HL-60 (cell line): ENCODE measurements around the gene FRAT1.

Experiments
- DNase-seq, 2 experiments: peaks; one replicate each; pipeline ENCODE4 v3.0.0-alpha.2; 2010 to 2020; ENCODE audit warnings: low read depth in 1 of 2, low spot score in 1 of 2
- H3K27ac ChIP-seq: fragments of 250-450 bp; sonication (Bioruptor Pico); replicated peaks from 2 replicates; pipeline ENCODE4 v1.5.1; 2020; ENCODE audit warnings: mild to moderate bottlenecking, moderate library complexity
- H3K27me3 ChIP-seq: fragments of 250-450 bp; sonication (Bioruptor Pico); 2 replicates; pipeline ENCODE4 v1.5.1; 2021; ENCODE audit warnings: mild to moderate bottlenecking, moderate library complexity; ENCODE audit not compliant: insufficient read depth, poor library complexity, severe bottlenecking
- H3K4me3 ChIP-seq: replicated peaks from 2 replicates; pipeline ENCODE4 v1.5.1; 2011; ENCODE audit warnings: mild to moderate bottlenecking, control low read depth, low read length; ENCODE audit not compliant: insufficient read depth
- GABPA ChIP-seq: IDR thresholded peaks from 2 replicates; pipeline ENCODE4 v1.6.1; 2012; ENCODE audit warnings: low read depth
- POLR2AphosphoS5 ChIP-seq: IDR thresholded peaks from 2 replicates; pipeline ENCODE4 v1.6.1; 2012; ENCODE audit warnings: low read depth
- SPI1 ChIP-seq: IDR thresholded peaks from 2 replicates; pipeline ENCODE4 v1.6.1; 2012; ENCODE audit warnings: low read depth, mild to moderate bottlenecking, borderline replicate concordance
- TF ChIP-seq, protein P1 (sequence below): IDR thresholded peaks from 2 replicates; pipeline ENCODE4 v1.6.1; 2012; ENCODE audit warnings: low read depth; ENCODE audit not compliant: insufficient replicate concordance
- TF ChIP-seq, protein P2 (sequence below): IDR thresholded peaks from one replicate; pipeline ENCODE4 v1.5.1; 2011; ENCODE audit warnings: low read length, control low read depth, inconsistent platforms; ENCODE audit not compliant: insufficient read depth

FRAT1 gene

GRCh38 chr10:97319671-97320479 lies 804 bp downstream of the FRAT1 start:
- Histone ChIP-seq H3K27me3 (no peaks in the 10 kb centered on the region), H3K4me3 (peak overlapping the region; percentile 59), H3K27ac (peak overlapping the region; percentile 83)
- peak in 1 of 2 experiments; percentile 82 for DNase-seq
- TF ChIP-seq, protein P1, sequence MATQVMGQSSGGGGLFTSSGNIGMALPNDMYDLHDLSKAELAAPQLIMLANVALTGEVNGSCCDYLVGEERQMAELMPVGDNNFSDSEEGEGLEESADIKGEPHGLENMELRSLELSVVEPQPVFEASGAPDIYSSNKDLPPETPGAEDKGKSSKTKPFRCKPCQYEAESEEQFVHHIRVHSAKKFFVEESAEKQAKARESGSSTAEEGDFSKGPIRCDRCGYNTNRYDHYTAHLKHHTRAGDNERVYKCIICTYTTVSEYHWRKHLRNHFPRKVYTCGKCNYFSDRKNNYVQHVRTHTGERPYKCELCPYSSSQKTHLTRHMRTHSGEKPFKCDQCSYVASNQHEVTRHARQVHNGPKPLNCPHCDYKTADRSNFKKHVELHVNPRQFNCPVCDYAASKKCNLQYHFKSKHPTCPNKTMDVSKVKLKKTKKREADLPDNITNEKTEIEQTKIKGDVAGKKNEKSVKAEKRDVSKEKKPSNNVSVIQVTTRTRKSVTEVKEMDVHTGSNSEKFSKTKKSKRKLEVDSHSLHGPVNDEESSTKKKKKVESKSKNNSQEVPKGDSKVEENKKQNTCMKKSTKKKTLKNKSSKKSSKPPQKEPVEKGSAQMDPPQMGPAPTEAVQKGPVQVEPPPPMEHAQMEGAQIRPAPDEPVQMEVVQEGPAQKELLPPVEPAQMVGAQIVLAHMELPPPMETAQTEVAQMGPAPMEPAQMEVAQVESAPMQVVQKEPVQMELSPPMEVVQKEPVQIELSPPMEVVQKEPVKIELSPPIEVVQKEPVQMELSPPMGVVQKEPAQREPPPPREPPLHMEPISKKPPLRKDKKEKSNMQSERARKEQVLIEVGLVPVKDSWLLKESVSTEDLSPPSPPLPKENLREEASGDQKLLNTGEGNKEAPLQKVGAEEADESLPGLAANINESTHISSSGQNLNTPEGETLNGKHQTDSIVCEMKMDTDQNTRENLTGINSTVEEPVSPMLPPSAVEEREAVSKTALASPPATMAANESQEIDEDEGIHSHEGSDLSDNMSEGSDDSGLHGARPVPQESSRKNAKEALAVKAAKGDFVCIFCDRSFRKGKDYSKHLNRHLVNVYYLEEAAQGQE = no peak
- TF ChIP-seq, protein P2, sequence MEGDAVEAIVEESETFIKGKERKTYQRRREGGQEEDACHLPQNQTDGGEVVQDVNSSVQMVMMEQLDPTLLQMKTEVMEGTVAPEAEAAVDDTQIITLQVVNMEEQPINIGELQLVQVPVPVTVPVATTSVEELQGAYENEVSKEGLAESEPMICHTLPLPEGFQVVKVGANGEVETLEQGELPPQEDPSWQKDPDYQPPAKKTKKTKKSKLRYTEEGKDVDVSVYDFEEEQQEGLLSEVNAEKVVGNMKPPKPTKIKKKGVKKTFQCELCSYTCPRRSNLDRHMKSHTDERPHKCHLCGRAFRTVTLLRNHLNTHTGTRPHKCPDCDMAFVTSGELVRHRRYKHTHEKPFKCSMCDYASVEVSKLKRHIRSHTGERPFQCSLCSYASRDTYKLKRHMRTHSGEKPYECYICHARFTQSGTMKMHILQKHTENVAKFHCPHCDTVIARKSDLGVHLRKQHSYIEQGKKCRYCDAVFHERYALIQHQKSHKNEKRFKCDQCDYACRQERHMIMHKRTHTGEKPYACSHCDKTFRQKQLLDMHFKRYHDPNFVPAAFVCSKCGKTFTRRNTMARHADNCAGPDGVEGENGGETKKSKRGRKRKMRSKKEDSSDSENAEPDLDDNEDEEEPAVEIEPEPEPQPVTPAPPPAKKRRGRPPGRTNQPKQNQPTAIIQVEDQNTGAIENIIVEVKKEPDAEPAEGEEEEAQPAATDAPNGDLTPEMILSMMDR = no peak
- TF ChIP-seq POLR2AphosphoS5 (peak; percentile 62; the same call in 1 of the 2 replicates), GABPA (no peak)

- no peak for TF ChIP-seq SPI1
- TF ChIP-seq, protein P2 = no peak
- TF ChIP-seq, protein P1 = no peak
- no peaks in the 10 kb centered on the region for H3K27me3 ChIP-seq
- no peak for DNase-seq
- H3K4me3 ChIP-seq = peak overlapping the region; percentile 59
- peak overlapping the region; percentile 83 for H3K27ac ChIP-seq
Measured at GRCh38 chr10:97320480-97321031, 1.5 kb downstream of the FRAT1 start.

- Histone ChIP-seq H3K27me3 (no peaks in the 10 kb centered on the region), H3K4me3 (peak overlapping the region; percentile 59), H3K27ac (peak overlapping the region; percentile 83)
- DNase-seq = peak in 1 of 2 experiments; percentile 80
- peak; percentile 54 for TF ChIP-seq POLR2AphosphoS5
- no peak; the same call in 1 of the 2 replicates for TF ChIP-seq SPI1
Measured at GRCh38 chr10:97321032-97321803, 2.1 kb downstream of the FRAT1 start.

GRCh38 chr10:97321804-97322190 lies 2.7 kb downstream of the FRAT1 start:
- Histone ChIP-seq H3K27ac (peak overlapping the region; percentile 83), H3K4me3 (no peak overlapping the region), H3K27me3 (no peaks in the 10 kb centered on the region)
- DNase-seq = no peak
- TF ChIP-seq, protein P1 = no peak
- TF ChIP-seq, protein P2 = no peak
- TF ChIP-seq GABPA = no peak
- no peak for TF ChIP-seq POLR2AphosphoS5
- no peak for TF ChIP-seq SPI1
